IMR-90 (cell line): ENCODE measurements around the gene COPS2. TPM values are rescaled to one million over a fixed set of nuclear protein-coding genes. Genes with fewer than 3 reads are reported as not detected.

Experiments
- ATAC-seq: fragments of 200-7000 bp; cut with Tn5 transposase; 2 replicates; pipeline ENCODE4 v1.9.1; 2020; ENCODE audit warnings: low read depth, mild to moderate bottlenecking, moderate library complexity
- BruUV-seq: library from RNA; stranded (reverse); fragments of 400-500 nt; replicated peaks from 2 replicates; lab custom pipeline; 2021; lab: Mats Ljungman, UMichigan
- CTCF ChIA-PET: fragments of 300-600 bp; formaldehyde crosslinking; extraction: SDS; loops from one replicate; lab custom pipeline; 2021; ENCODE audit warnings: antibody characterized with exemption; lab: Yijun Ruan, JAX
- POLR2A ChIA-PET: fragments of 300-600 bp; sonication (Branson Sonifier 250); formaldehyde crosslinking; loops from one replicate; lab custom pipeline; 2022; ENCODE audit warnings: antibody characterized with exemption; ENCODE audit not compliant: unreplicated experiment; lab: Charles Lee
- DNase-seq: peaks from one replicate; pipeline ENCODE4 v3.0.0; 2013
- H2AFZ ChIP-seq: replicated peaks from 2 replicates; pipeline ENCODE3; 2013; ENCODE audit warnings: low read length, mild to moderate bottlenecking; ENCODE audit not compliant: poor library complexity
- H2AK5ac ChIP-seq: 2 replicates; pipeline ENCODE4 v1.6.1; 2013; ENCODE audit warnings: low read depth, low read length, inconsistent platforms
- H2AK9ac ChIP-seq: replicated peaks from 2 replicates; pipeline ENCODE3; 2013; ENCODE audit warnings: mild to moderate bottlenecking, low read depth, low read length, moderate library complexity; ENCODE audit not compliant: poor library complexity
- H2BK120ac ChIP-seq: 2 replicates; pipeline ENCODE4 v1.6.1; 2013; ENCODE audit warnings: low read depth, low read length, inconsistent platforms
- H2BK15ac ChIP-seq: 3 replicates; pipeline ENCODE4 v1.6.1; 2013; ENCODE audit warnings: low read depth, low read length, inconsistent platforms
- H2BK20ac ChIP-seq: 2 replicates; pipeline ENCODE4 v1.6.1; 2013; ENCODE audit warnings: low read depth, mild to moderate bottlenecking, inconsistent platforms, low read length, moderate library complexity
- H2BK5ac ChIP-seq: 2 replicates; pipeline ENCODE4 v1.6.1; 2013; ENCODE audit warnings: mild to moderate bottlenecking, low read depth, low read length, inconsistent platforms; ENCODE audit not compliant: poor library complexity, severe bottlenecking
- H3K14ac ChIP-seq: replicated peaks from 2 replicates; pipeline ENCODE4 v1.6.1; 2013; ENCODE audit warnings: low read depth, low read length, inconsistent platforms
- H3K18ac ChIP-seq: 2 replicates; pipeline ENCODE4 v1.6.1; 2013; ENCODE audit warnings: low read depth, low read length, control low read depth
- H3K23ac ChIP-seq: 2 replicates; pipeline ENCODE4 v1.6.1; 2013; ENCODE audit warnings: low read depth, low read length, inconsistent platforms
- H3K27ac ChIP-seq: 2 replicates; pipeline ENCODE4 v1.5.1; 2013; ENCODE audit warnings: mild to moderate bottlenecking, control low read depth, low read length; ENCODE audit not compliant: insufficient read depth
- H3K27me3 ChIP-seq: 2 replicates; pipeline ENCODE4 v1.6.1; 2013; ENCODE audit warnings: low read length; ENCODE audit not compliant: control insufficient read depth, insufficient read depth
- H3K36me3 ChIP-seq: 2 replicates; pipeline ENCODE4 v1.6.1; 2013; ENCODE audit warnings: low read length, mixed read lengths; ENCODE audit not compliant: control insufficient read depth, insufficient read depth
- H3K4ac ChIP-seq: 2 replicates; pipeline ENCODE4 v1.6.1; 2013; ENCODE audit warnings: low read depth, low read length, inconsistent platforms
- H3K4me1 ChIP-seq: 2 replicates; pipeline ENCODE4 v1.6.1; 2013; ENCODE audit warnings: low read length, mixed read lengths; ENCODE audit not compliant: control insufficient read depth, insufficient read depth
- H3K4me2 ChIP-seq: 2 replicates; pipeline ENCODE4 v1.6.1; 2013; ENCODE audit warnings: low read depth, mild to moderate bottlenecking, control low read depth, low read length, moderate library complexity
- H3K4me3 ChIP-seq: 2 replicates; pipeline ENCODE4 v1.5.1; 2013; ENCODE audit warnings: low read depth, mild to moderate bottlenecking, control low read depth, low read length, moderate library complexity; ENCODE audit not compliant: insufficient read depth
- H3K56ac ChIP-seq: 2 replicates; pipeline ENCODE4 v1.6.1; 2013; ENCODE audit warnings: low read length, inconsistent platforms; ENCODE audit not compliant: insufficient read depth; ENCODE audit errors: extremely low read depth
- H3K79me1 ChIP-seq, 2 experiments: 2 replicates each; pipeline ENCODE4 v1.6.1; 2013; ENCODE audit warnings: low read length in 2 of 2, inconsistent platforms in 1 of 2, low read depth in 1 of 2
- H3K9ac ChIP-seq: 2 replicates; pipeline ENCODE4 v1.6.1; 2013; ENCODE audit warnings: low read depth, low read length, control low read depth
- H3K9me1 ChIP-seq: 2 replicates; pipeline ENCODE4 v1.6.1; 2013; ENCODE audit warnings: low read length, inconsistent platforms; ENCODE audit not compliant: insufficient read depth
- H3K9me3 ChIP-seq: 2 replicates; pipeline ENCODE4 v1.6.1; 2013; ENCODE audit warnings: low read length; ENCODE audit not compliant: control insufficient read depth, insufficient read depth
- H4K20me1 ChIP-seq: 2 replicates; pipeline ENCODE4 v1.6.1; 2013; ENCODE audit warnings: low read length, inconsistent platforms; ENCODE audit not compliant: insufficient read depth
- H4K5ac ChIP-seq: 2 replicates; pipeline ENCODE4 v1.6.1; 2013; ENCODE audit warnings: mild to moderate bottlenecking, low read depth, low read length, control low read depth
- H4K8ac ChIP-seq, 2 experiments: 2 replicates each; pipeline ENCODE4 v1.6.1; 2013; ENCODE audit warnings: low read depth in 2 of 2, low read length in 2 of 2, control low read depth in 1 of 2, inconsistent platforms in 1 of 2
- H4K91ac ChIP-seq: 2 replicates; pipeline ENCODE4 v1.6.1; 2013; ENCODE audit warnings: low read depth, low read length, inconsistent platforms; ENCODE audit not compliant: insufficient read depth
- BHLHE40 ChIP-seq: fragments of 150-350 bp; IDR thresholded peaks from 2 replicates; pipeline ENCODE4 v1.6.1; 2016; ENCODE audit warnings: mild to moderate bottlenecking, low read depth, low read length
- CEBPB ChIP-seq: IDR thresholded peaks from 2 replicates; pipeline ENCODE4 v1.6.1; 2012; ENCODE audit warnings: low read depth, low read length, improper control_type of control experiment
- CHD1 ChIP-seq: IDR thresholded peaks from 2 replicates; pipeline ENCODE4 v1.6.1; 2012; ENCODE audit warnings: low read depth, low read length, improper control_type of control experiment
- CTCF ChIP-seq: conservative IDR thresholded peaks from 2 replicates; pipeline ENCODE4 v1.5.1; 2012; ENCODE audit warnings: mild to moderate bottlenecking, low read depth, low read length, improper control_type of control experiment
- ELK1 ChIP-seq: fragments of 150-350 bp; IDR thresholded peaks from 2 replicates; pipeline ENCODE4 v1.6.1; 2016; ENCODE audit warnings: low read depth, mild to moderate bottlenecking, low read length, moderate library complexity, borderline replicate concordance
- FOS ChIP-seq: fragments of 150-350 bp; IDR thresholded peaks from 2 replicates; pipeline ENCODE4 v1.6.1; 2016; ENCODE audit warnings: low read depth, low read length
- MAFK ChIP-seq: IDR thresholded peaks from 2 replicates; pipeline ENCODE4 v1.6.1; 2012; ENCODE audit warnings: low read depth, low read length, improper control_type of control experiment
- MAZ ChIP-seq: IDR thresholded peaks from 2 replicates; pipeline ENCODE4 v1.6.1; 2012; ENCODE audit warnings: low read depth, mild to moderate bottlenecking, low read length, improper control_type of control experiment, moderate library complexity, borderline replicate concordance
- MXI1 ChIP-seq: IDR thresholded peaks from 2 replicates; pipeline ENCODE4 v1.6.1; 2012; ENCODE audit warnings: low read depth, mild to moderate bottlenecking, low read length, moderate library complexity, borderline replicate concordance
- NFE2L2 ChIP-seq: fragments of 150-350 bp; IDR thresholded peaks from 2 replicates; pipeline ENCODE4 v1.6.1; 2016; ENCODE audit warnings: low read depth, mild to moderate bottlenecking, low read length
- POLR2A ChIP-seq: IDR thresholded peaks from 2 replicates; pipeline ENCODE4 v1.6.1; 2012; ENCODE audit warnings: mild to moderate bottlenecking, low read depth, low read length
- RAD21 ChIP-seq: IDR thresholded peaks from 2 replicates; pipeline ENCODE4 v1.6.1; 2012; ENCODE audit warnings: low read length, improper control_type of control experiment
- RCOR1 ChIP-seq: IDR thresholded peaks from 2 replicates; pipeline ENCODE4 v1.6.1; 2012; ENCODE audit warnings: mild to moderate bottlenecking, low read length, improper control_type of control experiment; ENCODE audit not compliant: insufficient replicate concordance
- RFX5 ChIP-seq: IDR thresholded peaks from 2 replicates; pipeline ENCODE4 v1.8.0; 2012; ENCODE audit warnings: low read depth, mild to moderate bottlenecking, low read length, moderate library complexity
- SMC3 ChIP-seq: fragments of 150-350 bp; IDR thresholded peaks from 2 replicates; pipeline ENCODE4 v1.6.1; 2016; ENCODE audit warnings: low read depth, mild to moderate bottlenecking, antibody characterized with exemption, low read length, moderate library complexity
- USF2 ChIP-seq: fragments of 150-350 bp; IDR thresholded peaks from 2 replicates; pipeline ENCODE4 v1.6.1; 2017; ENCODE audit warnings: mild to moderate bottlenecking, antibody characterized with exemption, low read length, low read depth
- WGBS, 2 experiments: methylation state at CpG; one replicate each; pipeline versions ENCODE4 v1.1.5 to v1.1.7; 2013; ENCODE audit warnings: missing lambda C conversion rate in 2 of 2; ENCODE audit not compliant: insufficient read length in 1 of 2; ENCODE audit errors: extremely low coverage in 2 of 2; 5-methylcytosine and 5-hydroxymethylcytosine counted together
- dilution Hi-C: fragments of 300-500 bp; cut with HindIII; formaldehyde crosslinking; loops from one replicate; pipeline ENCODE4 v1.14.3; 2018; ENCODE audit warnings: low sequenced_read_pairs; ENCODE audit not compliant: unreplicated experiment
- in situ Hi-C: fragments of 300-500 bp; cut with MboI; formaldehyde crosslinking; loops from 3 replicates; pipeline ENCODE4 v1.14.3; 2019; ENCODE audit warnings: low sequenced_read_pairs, inconsistent platforms, mixed read lengths
- intact Hi-C: fragments of 100-400 bp; cut with micrococcal nuclease; formaldehyde crosslinking; loops from 2 replicates; pipeline ENCODE4 v1.10.0; 2022
- polyA plus RNA-seq, 3 experiments: library from polyadenylated mRNA; depleted of rRNA; stranded (reverse); fragments of >200 nt; gene quantifications; 2 replicates each; pipeline ENCODE4 v1.2.3, GENCODE V29; 2012; ENCODE audit warnings: low replicate concordance in 1 of 3
- total RNA-seq: library from RNA; depleted of rRNA; stranded (reverse); fragments of >200 nt; gene quantifications from 2 replicates; pipeline ENCODE4 v1.2.3, GENCODE V29; 2012

COPS2 gene
- total and polyA plus RNA-seq, 2 of the 4 experiments (the other 2 are of a cell fraction), result 54.6 to 75.6 TPM

DNA sequence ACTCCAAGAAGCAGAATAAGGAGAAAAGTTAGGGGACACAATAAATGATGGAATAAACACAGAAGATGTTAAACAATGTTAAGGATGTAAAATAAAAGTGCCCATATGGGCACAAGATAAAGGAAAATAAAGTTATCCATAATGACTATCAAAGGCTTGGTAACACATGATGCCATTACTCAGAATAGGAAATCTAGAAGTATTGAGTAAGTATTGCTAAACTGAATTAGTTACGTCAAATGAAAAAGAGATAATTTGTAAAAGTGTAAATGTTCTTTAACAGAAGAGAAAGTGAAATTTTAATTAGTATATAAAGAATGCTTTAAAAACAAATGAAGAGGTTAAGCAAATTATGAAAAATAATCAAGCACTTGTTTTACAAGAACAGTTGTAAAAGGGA, 6.7 kb downstream of the COPS2 start:
- Histone ChIP-seq H2AK5ac (no peak overlapping the region), H3K56ac (no peak overlapping the region), H4K8ac (no peak overlapping the region), H4K91ac (no peak overlapping the region), H3K9me3 (no peaks in the 10 kb centered on the region), H3K4me1 (peaks cover 1% of the 10 kb centered on the region; the same call in 1 of the 2 replicates), H2AFZ (no peak overlapping the region), H3K27me3 (no peaks in the 10 kb centered on the region), H2AK9ac (no peak overlapping the region), H3K27ac (no peak overlapping the region), H3K9me1 (0 out of 2 replicates have a peak, but pooled peaks cover 2% of the 10 kb centered on the region), H3K4me3 (no peak overlapping the region), H3K79me1 (peaks cover 5 to 44% of the 10 kb centered on the region in 2 experiments; a peak in 3 of 4 replicates), H4K5ac (no peak overlapping the region), H3K36me3 (no peaks in the 10 kb centered on the region; the same call in none of the 2 replicates), H4K20me1 (peaks cover 62% of the 10 kb centered on the region), H3K4me2 (no peak overlapping the region), H3K14ac (no peak overlapping the region), H2BK15ac (no peak overlapping the region), H2BK20ac (no peak overlapping the region), H3K23ac (no peak overlapping the region), H2BK120ac (no peak overlapping the region), H3K9ac (no peak overlapping the region), H3K18ac (no peak overlapping the region), H3K4ac (no peak overlapping the region), H2BK5ac (no peak overlapping the region)
- in situ Hi-C loops (no loop called here), intact Hi-C loops (no loop called here), dilution Hi-C loops (no loop called here)
- WGBS, 2 experiments, result 100% methylated on average over 1 of the region's 1 CpG; no CpG with 5 or more reads in 1 of the 2 experiments
- CTCF ChIA-PET, result no interaction called here
- POLR2A ChIA-PET, result no interaction called here
- no peak for TF ChIP-seq CHD1
- TF ChIP-seq BHLHE40, result no peak
- TF ChIP-seq CEBPB, result no peak
- no peak for TF ChIP-seq FOS
- TF ChIP-seq MXI1, result no peak
- no peak for TF ChIP-seq USF2
- no peak for TF ChIP-seq MAFK
- TF ChIP-seq MAZ, result no peak
- no peak for TF ChIP-seq NFE2L2
- no peak for TF ChIP-seq RCOR1
- no peak for TF ChIP-seq CTCF
- TF ChIP-seq RFX5, result no peak
- no peak for TF ChIP-seq ELK1
- no peak for TF ChIP-seq POLR2A
- TF ChIP-seq SMC3, result no peak
- TF ChIP-seq RAD21, result no peak
- no TSS peak for BruUV-seq
- ATAC-seq (no peak), DNase-seq (no peak)
